ENCODE measurements around the gene GREB1. TPM values are rescaled to one million over a fixed set of nuclear protein-coding genes. Genes with fewer than 3 reads are reported as not detected.
A peak's percentile ranks its signal among the peaks of the same experiment; 100 is the strongest.

The GREB1 gene
- total RNA-seq, 1 donor from 2014 or later: under 0.01 TPM

DNA sequence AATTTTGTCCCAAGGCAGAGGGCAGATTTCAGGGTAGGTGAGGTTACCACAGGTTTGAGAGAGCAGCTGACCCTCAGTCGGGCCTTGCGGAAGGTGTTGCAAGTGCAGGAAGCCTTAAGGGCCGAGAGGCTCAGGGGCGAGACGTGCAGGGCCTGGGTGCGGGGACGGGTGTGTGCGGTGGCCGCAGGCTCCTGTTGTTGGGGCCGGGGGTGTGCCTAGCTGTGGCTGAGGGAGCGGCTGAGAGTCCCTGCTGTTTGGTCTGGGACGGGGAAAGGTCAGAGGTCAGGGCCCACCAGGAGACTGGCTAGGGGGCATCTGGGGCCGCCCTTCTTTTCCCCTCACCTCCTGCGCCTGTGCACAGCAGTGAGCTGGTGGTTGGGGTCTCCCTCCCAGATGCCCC is 83.7 kb downstream of the GREB1 start:
- DNase-seq (ENCODE audit: low read depth): no peak
- TF ChIP-seq, protein P1, sequence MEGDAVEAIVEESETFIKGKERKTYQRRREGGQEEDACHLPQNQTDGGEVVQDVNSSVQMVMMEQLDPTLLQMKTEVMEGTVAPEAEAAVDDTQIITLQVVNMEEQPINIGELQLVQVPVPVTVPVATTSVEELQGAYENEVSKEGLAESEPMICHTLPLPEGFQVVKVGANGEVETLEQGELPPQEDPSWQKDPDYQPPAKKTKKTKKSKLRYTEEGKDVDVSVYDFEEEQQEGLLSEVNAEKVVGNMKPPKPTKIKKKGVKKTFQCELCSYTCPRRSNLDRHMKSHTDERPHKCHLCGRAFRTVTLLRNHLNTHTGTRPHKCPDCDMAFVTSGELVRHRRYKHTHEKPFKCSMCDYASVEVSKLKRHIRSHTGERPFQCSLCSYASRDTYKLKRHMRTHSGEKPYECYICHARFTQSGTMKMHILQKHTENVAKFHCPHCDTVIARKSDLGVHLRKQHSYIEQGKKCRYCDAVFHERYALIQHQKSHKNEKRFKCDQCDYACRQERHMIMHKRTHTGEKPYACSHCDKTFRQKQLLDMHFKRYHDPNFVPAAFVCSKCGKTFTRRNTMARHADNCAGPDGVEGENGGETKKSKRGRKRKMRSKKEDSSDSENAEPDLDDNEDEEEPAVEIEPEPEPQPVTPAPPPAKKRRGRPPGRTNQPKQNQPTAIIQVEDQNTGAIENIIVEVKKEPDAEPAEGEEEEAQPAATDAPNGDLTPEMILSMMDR (IDR thresholded peaks at IDR 0.05; ENCODE audit: insufficient read depth, low read length, severe bottlenecking): no peak
- Histone ChIP-seq H3K27me3 (ENCODE audit: control insufficient read depth, insufficient read depth, low read length) (no peaks in the 10 kb centered on the region), H3K36me3 (ENCODE audit: control insufficient read depth, insufficient read depth, low read length) (no peaks in the 10 kb centered on the region), H3K4me3 (ENCODE audit: low read depth, low read length) (no peak overlapping the region)
- FAIRE-seq: no peak

DNA sequence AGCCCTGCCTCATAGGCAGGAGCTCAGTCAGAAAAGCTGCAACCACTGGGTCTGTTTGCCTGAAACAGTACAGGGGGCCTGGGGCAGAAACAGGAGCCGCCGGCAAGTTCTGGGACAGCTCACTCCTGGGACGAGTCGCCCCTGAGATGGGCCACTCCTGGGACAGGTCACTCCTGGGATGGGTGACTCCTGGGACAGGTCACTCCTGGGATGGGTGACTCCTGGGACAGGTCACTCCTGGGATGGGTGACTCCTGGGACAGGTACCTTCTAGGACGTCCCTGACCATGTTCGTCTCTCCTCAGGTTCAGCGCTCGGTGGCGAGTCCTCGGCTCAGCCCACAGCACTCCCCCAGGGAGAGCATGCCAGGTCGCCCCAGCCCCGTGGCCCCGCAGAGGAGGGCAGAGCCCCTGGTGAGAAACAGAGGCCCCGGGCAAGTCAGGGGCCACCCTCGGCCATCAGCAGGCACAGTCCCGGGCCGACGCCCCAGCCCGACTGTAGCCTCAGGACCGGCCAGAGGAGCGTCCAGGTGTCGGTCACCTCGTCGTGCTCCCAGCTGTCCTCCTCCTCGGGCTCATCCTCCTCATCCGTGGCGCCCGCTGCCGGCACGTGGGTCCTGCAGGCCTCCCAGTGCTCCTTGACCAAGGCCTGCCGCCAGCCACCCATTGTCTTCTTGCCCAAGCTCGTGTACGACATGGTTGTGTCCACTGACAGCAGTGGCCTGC is 84.3 kb downstream of the GREB1 start:
- TF ChIP-seq, protein P1 (IDR thresholded peaks at IDR 0.05; ENCODE audit: insufficient read depth, low read length, severe bottlenecking): no peak
- DNase-seq (ENCODE audit: low read depth) (no peak), FAIRE-seq (peak; percentile 94)
- H3K27me3 ChIP-seq (ENCODE audit: control insufficient read depth, insufficient read depth, low read length): no peaks in the 10 kb centered on the region
- no peaks in the 10 kb centered on the region for H3K36me3 ChIP-seq (ENCODE audit: control insufficient read depth, insufficient read depth, low read length)
- H3K4me3 ChIP-seq (ENCODE audit: low read depth, low read length): no peak overlapping the region

DNA sequence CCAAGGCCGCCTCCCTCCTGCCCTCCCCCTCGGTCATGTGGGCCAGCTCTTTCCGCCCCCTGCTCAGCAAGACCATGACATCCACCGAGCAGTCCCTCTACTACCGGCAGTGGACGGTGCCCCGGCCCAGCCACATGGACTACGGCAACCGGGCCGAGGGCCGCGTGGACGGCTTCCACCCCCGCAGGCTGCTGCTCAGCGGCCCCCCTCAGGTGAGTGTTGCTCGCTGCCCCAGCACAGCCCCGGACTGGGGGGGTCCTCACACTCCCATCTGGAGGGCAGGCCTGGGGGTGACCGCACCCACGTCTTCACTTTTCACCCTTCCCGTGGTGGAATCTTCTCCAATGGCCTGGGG is 84.8 kb downstream of the GREB1 start:
- no peak for DNase-seq (ENCODE audit: low read depth)
- no peak for FAIRE-seq
- TF ChIP-seq, protein P1 (IDR thresholded peaks at IDR 0.05; ENCODE audit: insufficient read depth, low read length, severe bottlenecking): no peak
- Histone ChIP-seq H3K27me3 (ENCODE audit: control insufficient read depth, insufficient read depth, low read length) (no peaks in the 10 kb centered on the region), H3K4me3 (ENCODE audit: low read depth, low read length) (no peak overlapping the region), H3K36me3 (ENCODE audit: control insufficient read depth, insufficient read depth, low read length) (no peaks in the 10 kb centered on the region)

DNA sequence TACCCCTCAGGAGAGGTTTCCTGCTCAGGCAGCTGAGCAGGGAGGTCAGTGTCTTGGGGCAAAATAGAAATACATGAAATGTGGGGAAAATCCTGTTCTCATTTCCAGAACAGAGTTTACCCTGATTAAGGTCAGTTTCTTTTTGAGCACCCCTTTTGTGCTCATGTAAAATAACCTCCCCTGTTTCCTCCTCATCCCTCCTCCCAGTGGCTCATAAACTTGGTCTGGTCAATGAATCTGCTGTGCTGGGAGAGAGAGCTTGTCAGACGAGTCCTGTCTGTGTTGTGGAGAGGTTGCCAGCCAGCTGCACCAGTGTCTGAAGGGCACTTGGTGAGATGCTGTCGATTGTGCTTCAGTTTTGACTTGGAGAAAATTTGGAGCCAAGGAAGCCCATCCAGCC is 87.6 kb downstream of the GREB1 start:
- no peaks in the 10 kb centered on the region for H3K27me3 ChIP-seq (ENCODE audit: control insufficient read depth, insufficient read depth, low read length)
- no peaks in the 10 kb centered on the region for H3K36me3 ChIP-seq (ENCODE audit: control insufficient read depth, insufficient read depth, low read length)
- H3K4me3 ChIP-seq (ENCODE audit: low read depth, low read length): no peak overlapping the region
- TF ChIP-seq, protein P1 (IDR thresholded peaks at IDR 0.05; ENCODE audit: insufficient read depth, low read length, severe bottlenecking): no peak
- DNase-seq (ENCODE audit: low read depth) (no peak), FAIRE-seq (no peak)

DNA sequence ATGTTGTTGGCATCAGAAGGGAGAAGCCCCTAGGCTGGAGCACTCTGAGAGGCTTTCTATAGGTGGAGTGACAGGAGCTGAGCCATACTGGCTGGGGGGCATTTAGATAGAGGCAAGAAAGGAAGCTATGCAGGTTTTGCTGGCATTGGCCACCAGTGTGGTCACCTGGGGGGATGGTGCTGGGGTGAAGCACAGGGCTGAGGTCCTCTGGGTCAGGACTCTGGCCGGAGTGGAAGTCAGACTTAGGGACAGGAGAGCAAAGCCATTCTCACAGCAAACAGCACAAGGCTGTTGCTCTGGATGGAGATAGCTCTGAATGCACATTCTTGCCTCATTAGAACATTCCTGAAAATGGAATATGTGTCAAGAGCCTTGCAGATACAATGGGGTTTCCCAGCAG is 88.8 kb downstream of the GREB1 start:
- Histone ChIP-seq H3K27me3 (ENCODE audit: control insufficient read depth, insufficient read depth, low read length) (no peaks in the 10 kb centered on the region), H3K4me3 (ENCODE audit: low read depth, low read length) (no peak overlapping the region), H3K36me3 (ENCODE audit: control insufficient read depth, insufficient read depth, low read length) (no peaks in the 10 kb centered on the region)
- TF ChIP-seq, protein P1 (IDR thresholded peaks at IDR 0.05; ENCODE audit: insufficient read depth, low read length, severe bottlenecking): no peak
- DNase-seq (ENCODE audit: low read depth) (no peak), FAIRE-seq (no peak)

DNA sequence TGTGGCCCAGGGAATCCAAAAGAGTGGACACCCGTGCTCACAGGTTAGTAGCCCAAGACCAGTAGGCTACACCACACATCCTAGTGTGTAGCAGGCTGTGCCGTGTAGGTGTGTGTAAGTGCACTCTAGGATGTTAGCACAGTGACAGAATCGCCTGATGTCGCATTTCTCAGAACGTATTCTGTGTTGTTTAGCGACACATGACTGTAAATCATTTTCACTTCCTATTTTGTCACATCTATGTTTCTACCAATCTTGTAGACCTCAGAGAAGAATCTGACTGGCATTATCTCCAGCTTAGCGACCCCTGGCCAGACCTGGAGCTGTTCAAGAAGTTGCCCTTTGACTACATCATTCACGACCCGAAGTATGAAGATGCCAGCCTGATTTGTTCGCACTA is 91.0 kb downstream of the GREB1 start:
- no peak for FAIRE-seq
- TF ChIP-seq, protein P1 (IDR thresholded peaks at IDR 0.05; ENCODE audit: insufficient read depth, low read length, severe bottlenecking): no peak
- Histone ChIP-seq H3K36me3 (ENCODE audit: control insufficient read depth, insufficient read depth, low read length) (no peaks in the 10 kb centered on the region), H3K4me3 (ENCODE audit: low read depth, low read length) (no peak overlapping the region), H3K27me3 (ENCODE audit: control insufficient read depth, insufficient read depth, low read length) (no peaks in the 10 kb centered on the region)
- no peak for DNase-seq (ENCODE audit: low read depth)

Data from bronchial epithelial cell (primary cell).